K562 (cell line): ENCODE results near the gene C1QTNF12. TPM values are rescaled to one million over a fixed set of nuclear protein-coding genes. Genes with fewer than 3 reads are reported as not detected.
A peak's percentile ranks its signal among the peaks of the same experiment; 100 is the strongest.

Source experiments
- ATAC-seq: fragments of 200-7000 bp; cut with Tn5 transposase; 3 replicates; pipeline ENCODE4 v1.9.1; 2020; ENCODE audit warnings: moderate library complexity
- BruUV-seq: library from RNA; stranded (reverse); fragments of 400-500 nt; replicated peaks from 2 replicates; lab custom pipeline; 2021; lab: Mats Ljungman, UMichigan
- CTCF ChIA-PET: fragments of 300-600 bp; formaldehyde crosslinking; extraction: SDS; loops from one replicate; lab custom pipeline; 2021; ENCODE audit warnings: low intra/inter-chr PET ratio; lab: Yijun Ruan, JAX
- POLR2A ChIA-PET: fragments of 300-600, 350-650 bp; sonication (Branson Sonifier 250); formaldehyde crosslinking; extraction: SDS; loops from one replicate; lab custom pipeline; 2021; ENCODE audit warnings: antibody characterized with exemption, inconsistent platforms; lab: Yijun Ruan, JAX
- DNase-seq, 4 experiments: peaks; one replicate each; pipeline versions ENCODE4 v3.0.0 to v3.0.0-alpha.2; 2011 to 2018; ENCODE audit warnings: low spot score in 3 of 4, mixed read lengths in 3 of 4; ENCODE audit errors: extremely low read depth in 1 of 4
- FAIRE-seq: peaks from 2 replicates; lab custom pipeline; 2011; peaks lifted over from hg19 to GRCh38; lab: Jason Lieb, UNC
- H2AFZ ChIP-seq: 2 replicates; pipeline ENCODE4 v1.6.0; 2011; ENCODE audit warnings: low read depth, low read length, control low read depth, inconsistent platforms
- H3K27ac ChIP-seq: fragments of 200-600 bp; 3 replicates; pipeline ENCODE4 v1.8.0; 2011; ENCODE audit warnings: low read depth, mild to moderate bottlenecking, control low read depth, inconsistent platforms, low read length, moderate library complexity, mixed read lengths; ENCODE audit errors: extremely low read depth
- H3K27me3 ChIP-seq, 2 experiments: fragments of 300-600 bp in 1 of 2; 2 replicates in 1 of 2; 3 replicates in 1 of 2; pipeline versions ENCODE4 v1.6.0 to v1.8.0; 2011; ENCODE audit warnings: inconsistent platforms in 2 of 2, low read length in 2 of 2, mild to moderate bottlenecking in 1 of 2, mixed read lengths in 1 of 2, moderate library complexity in 1 of 2; ENCODE audit not compliant: control insufficient read depth in 2 of 2, insufficient read depth in 2 of 2
- H3K36me3 ChIP-seq: fragments of 300-600 bp; 3 replicates; pipeline ENCODE4 v1.8.0; 2011; ENCODE audit warnings: mild to moderate bottlenecking, low read length, inconsistent platforms; ENCODE audit not compliant: control insufficient read depth, insufficient read depth
- H3K4me1 ChIP-seq, 2 experiments: fragments of 200-600 bp in 1 of 2; replicated peaks in 1 of 2; 2 replicates in 1 of 2; 3 replicates in 1 of 2; pipeline versions ENCODE4 v1.5.1 to v1.8.0; 2011; ENCODE audit warnings: inconsistent platforms in 2 of 2, low read length in 2 of 2, mild to moderate bottlenecking in 1 of 2, mixed read lengths in 1 of 2, moderate library complexity in 1 of 2; ENCODE audit not compliant: control insufficient read depth in 2 of 2, insufficient read depth in 2 of 2
- H3K4me2 ChIP-seq: 2 replicates; pipeline ENCODE4 v1.6.1; 2011; ENCODE audit warnings: low read length, control low read depth, inconsistent platforms, mixed read lengths; ENCODE audit not compliant: insufficient read depth
- H3K4me3 ChIP-seq: fragments of 200-600 bp; sonication (generic), shearing (Covaris generic); 2 replicates; pipeline ENCODE4 v1.5.1; 2016; ENCODE audit warnings: control low read depth, inconsistent platforms
- H3K79me2 ChIP-seq: fragments of 200-600 bp; 3 replicates; pipeline ENCODE4 v1.8.0; 2011; ENCODE audit warnings: low read length, inconsistent platforms; ENCODE audit not compliant: control insufficient read depth, insufficient read depth
- H3K9ac ChIP-seq, 2 experiments: 2 replicates each; pipeline versions ENCODE4 v1.6.0 to v1.6.1; 2011; ENCODE audit warnings: low read depth in 2 of 2, low read length in 2 of 2, control low read depth in 1 of 2, inconsistent platforms in 1 of 2, mild to moderate bottlenecking in 1 of 2, mixed read lengths in 1 of 2; ENCODE audit not compliant: insufficient read depth in 1 of 2
- H3K9me1 ChIP-seq: one replicate; pipeline ENCODE4 v1.6.0; 2011; ENCODE audit warnings: inconsistent platforms, mild to moderate bottlenecking, low read length, moderate library complexity; ENCODE audit not compliant: control insufficient read depth, insufficient read depth
- H3K9me3 ChIP-seq: replicated peaks from 2 replicates; pipeline ENCODE4 v1.5.1; 2011; ENCODE audit warnings: low read depth, low read length, inconsistent platforms; ENCODE audit not compliant: control insufficient read depth, insufficient read depth
- H4K20me1 ChIP-seq: replicated peaks from 2 replicates; pipeline ENCODE4 v1.6.1; 2011; ENCODE audit warnings: low read length, inconsistent platforms, mixed read lengths; ENCODE audit not compliant: control insufficient read depth, insufficient read depth
- HNRNPL ChIP-seq: fragments of 200-400 bp; formaldehyde crosslinking; IDR thresholded peaks from 2 replicates; pipeline ENCODE4 v1.6.1; 2017; ENCODE audit warnings: low read depth, mild to moderate bottlenecking, low read length
- POLR2G ChIP-seq: fragments of 200-400 bp; formaldehyde crosslinking; IDR thresholded peaks from 2 replicates; pipeline ENCODE4 v1.6.1; 2017; ENCODE audit warnings: low read depth, mild to moderate bottlenecking, antibody characterized with exemption, low read length, moderate library complexity
- RB1 ChIP-seq: fragments of 450-650 bp; IDR thresholded peaks from 2 replicates; pipeline ENCODE4 v1.6.1; 2017; ENCODE audit warnings: low read depth, mild to moderate bottlenecking
- SMARCE1 ChIP-seq: fragments of 450-650 bp; IDR thresholded peaks from 2 replicates; pipeline ENCODE4 v1.7.1; 2016; ENCODE audit warnings: mild to moderate bottlenecking
- ZNF232 ChIP-seq: sonication (generic); formaldehyde crosslinking; IDR thresholded peaks from 2 replicates; pipeline ENCODE4 v1.8.0; 2022; ENCODE audit warnings: mild to moderate bottlenecking, missing genetic modification reagents
- ZNF695 ChIP-seq: fragments of 450-650 bp; formaldehyde crosslinking; IDR thresholded peaks from 2 replicates; pipeline ENCODE4 v1.4.0; 2020; ENCODE audit warnings: mild to moderate bottlenecking, moderate library complexity
- WGBS: fragments of 100-300 bp; shearing (Covaris generic); methylation state at CpG from one replicate; pipeline ENCODE4 v1.1.6; 2016; ENCODE audit warnings: low coverage, mixed read lengths; ENCODE audit not compliant: insufficient coverage; ENCODE audit errors: missing lambda C conversion rate; 5-methylcytosine and 5-hydroxymethylcytosine counted together
- in situ Hi-C: fragments of 300-500 bp; cut with MboI; formaldehyde crosslinking; loops from 4 replicates; pipeline ENCODE4 v1.15.0; 2018; ENCODE audit warnings: inconsistent platforms, mixed read lengths
- intact Hi-C: fragments of 100-400 bp; cut with micrococcal nuclease; formaldehyde crosslinking; loops from 2 replicates; pipeline ENCODE4 v1.14.2; 2022
- polyA plus RNA-seq, 8 experiments: library from polyadenylated mRNA; depleted of rRNA in 4 of 8; stranded (reverse) in 5 of 8; unstranded in 3 of 8; fragments of >200 nt; fragmentation: Nextera tagmentation in 2 of 8; fragmentation: Illumina TruSeq in 1 of 8; extraction: Ambion mirVana in 2 of 8; extraction: Trizol in 1 of 8; gene quantifications; 2 replicates each; pipeline versions ENCODE4 v1.2.1 to v1.2.3, GENCODE V29; 2011 to 2014; ENCODE audit warnings: inconsistent platforms in 1 of 8, missing spikeins in 1 of 8
- total RNA-seq, 7 experiments: library from RNA; depleted of rRNA in 6 of 7; stranded (reverse); fragments of >200 nt in 6 of 7; fragmentation: Illumina TruSeq in 2 of 7; extraction: Trizol in 2 of 7; gene quantifications; 2 replicates each; pipeline versions ENCODE4 v1.2.1 to v1.2.3, GENCODE V29; 2011 to 2021; ENCODE audit warnings: low replicate concordance in 1 of 7

The C1QTNF12 gene
- total and polyA plus RNA-seq, 9 of the 15 experiments (the other 6 are each of a cell fraction or from before 2014, with no cell fraction given) = 0.11 to 4.3 (median 0.93) TPM; not detected in 3

DNA sequence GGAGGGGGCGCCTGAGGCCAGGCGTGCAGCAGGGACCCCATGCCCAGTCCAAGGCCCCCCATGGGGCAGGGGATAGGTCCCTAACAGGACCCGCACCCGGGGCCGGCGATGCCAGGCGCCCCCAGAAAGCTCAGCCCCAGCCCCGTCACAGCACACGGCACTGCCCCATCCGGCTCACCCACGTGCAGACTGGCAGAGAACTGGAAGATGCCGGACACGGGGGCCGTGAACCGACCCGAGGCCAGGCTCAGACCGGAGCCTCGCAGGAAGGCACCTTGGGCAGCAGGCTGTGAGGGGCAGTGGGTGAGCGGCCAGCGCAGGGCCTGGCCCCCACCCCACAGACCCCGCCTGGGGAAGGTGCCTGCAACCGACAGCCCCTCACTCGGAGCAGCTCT, 3.3 kb downstream of the C1QTNF12 start:
- FAIRE-seq (no peak), DNase-seq (no peak), ATAC-seq (no peak)
- ChIA-PET CTCF (no interaction called here), POLR2A (interaction anchor here (0.5 to 1.6 kb wide), 3 partner anchors 12 to 279 kb away, joined by 3 to 4 read pairs (median 3); no protein-coding TSS in a partner anchor)
- H3K36me3 ChIP-seq = no peaks in the 10 kb centered on the region
- in situ Hi-C loops = no loop called here
- no peaks in the 10 kb centered on the region for H3K27me3 ChIP-seq
- no peak overlapping the region for H3K4me2 ChIP-seq
- H3K9me1 ChIP-seq = no peaks in the 10 kb centered on the region
- H3K9ac ChIP-seq = no peak overlapping the region
- BruUV-seq = no TSS peak
- no peaks in the 10 kb centered on the region for H3K79me2 ChIP-seq
- no peaks in the 10 kb centered on the region for H4K20me1 ChIP-seq
- intact Hi-C loops = no loop called here
- peak; percentile 72; the same call in 1 of the 2 replicates for TF ChIP-seq HNRNPL
- no peak for TF ChIP-seq SMARCE1
- no peak for TF ChIP-seq RB1
- no peak for TF ChIP-seq ZNF232
- TF ChIP-seq, all 486 proteins: peak for 1
- Histone ChIP-seq H3K27ac (no peak overlapping the region), H3K4me3 (no peak overlapping the region), H3K4me1 (peaks cover 0 to 90% of the 10 kb centered on the region in 2 experiments; a peak in 3 of 5 replicates), H2AFZ (no peak overlapping the region), H3K9me3 (no peaks in the 10 kb centered on the region)
- WGBS = 81% methylated on average over 11 of the region's 23 CpGs

DNA sequence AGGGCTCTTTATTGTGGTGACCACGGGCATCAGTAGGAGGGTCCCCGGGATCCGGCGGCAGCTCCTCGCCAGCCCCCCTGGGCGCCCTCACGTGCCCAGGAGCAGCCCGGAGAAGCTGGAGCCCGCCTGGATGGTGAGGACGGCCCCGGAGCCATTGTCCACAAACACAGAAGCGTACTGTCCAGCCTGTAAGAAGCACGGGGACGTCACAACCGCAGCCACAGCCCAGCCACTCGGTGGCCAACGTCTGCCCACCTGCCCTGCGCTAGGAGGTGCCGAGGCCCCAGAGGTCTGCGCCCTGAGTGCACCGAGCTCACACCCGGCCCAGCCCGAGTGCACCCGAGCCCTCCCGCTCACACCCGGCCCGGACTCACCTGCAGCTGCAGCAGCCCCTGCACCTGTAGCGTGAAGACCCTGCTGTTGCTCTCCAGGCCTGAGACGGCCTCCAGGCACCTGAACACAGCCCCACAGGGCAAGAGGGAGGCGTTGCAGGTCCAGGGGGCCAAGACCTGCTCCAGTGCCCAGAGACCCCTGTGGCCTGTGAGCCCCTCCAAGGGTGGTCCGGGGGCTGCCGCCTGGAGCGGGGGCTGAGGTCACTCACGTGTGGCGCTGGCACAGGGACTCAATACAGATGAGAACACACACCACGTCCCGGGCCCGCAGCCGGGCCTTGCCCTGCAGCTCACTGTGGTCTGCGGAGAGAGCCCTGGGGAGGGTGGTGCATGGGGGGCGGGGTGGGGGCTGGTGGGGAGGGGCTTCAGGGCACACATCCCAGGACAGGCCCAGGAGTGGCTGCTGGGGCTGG, 3.9 kb downstream of the C1QTNF12 start:
- H4K20me1 ChIP-seq = no peaks in the 10 kb centered on the region
- no peak overlapping the region for H2AFZ ChIP-seq
- ChIA-PET CTCF (no interaction called here), POLR2A (interaction anchor here (0.7 to 1.6 kb wide), 4 partner anchors 11 to 13 kb away, joined by 3 to 4 read pairs (median 3); partner anchors contain the start of genes B3GALT6 and SDF4)
- H3K4me1 ChIP-seq = peaks cover 0 to 91% of the 10 kb centered on the region in 2 experiments; a peak in 3 of 5 replicates
- WGBS = 69% methylated on average over 37 of the region's 41 CpGs
- no peak overlapping the region for H3K4me3 ChIP-seq
- H3K9me3 ChIP-seq = no peaks in the 10 kb centered on the region
- H3K27me3 ChIP-seq = no peaks in the 10 kb centered on the region
- H3K27ac ChIP-seq = no peak overlapping the region
- H3K9me1 ChIP-seq = no peaks in the 10 kb centered on the region
- no peaks in the 10 kb centered on the region for H3K36me3 ChIP-seq
- no peak overlapping the region for H3K9ac ChIP-seq
- no peak for FAIRE-seq
- DNase-seq = no peak
- in situ Hi-C loops = no loop called here
- intact Hi-C loops = no loop called here
- no peaks in the 10 kb centered on the region for H3K79me2 ChIP-seq
- no peak for ATAC-seq
- no peak overlapping the region for H3K4me2 ChIP-seq
- no TSS peak for BruUV-seq
- TF ChIP-seq POLR2G = peak; percentile 46; the same call in 1 of the 2 replicates
- no peak for TF ChIP-seq ZNF695
